Ishikawa (cell line): Measurements from ENCODE around the gene RPN2.

Experiments
- CEBPB ChIP-seq: IDR thresholded peaks from 2 replicates; pipeline ENCODE4 v1.6.1; 2012
- CREB1 ChIP-seq: IDR thresholded peaks from 2 replicates; pipeline ENCODE4 v1.6.1; 2012; ENCODE audit warnings: low read depth
- EGR1 ChIP-seq: IDR thresholded peaks from 2 replicates; pipeline ENCODE4 v1.6.1; 2012
- FOXM1 ChIP-seq: IDR thresholded peaks from 2 replicates; pipeline ENCODE4 v1.6.1; 2012; ENCODE audit warnings: low read depth, borderline replicate concordance
- RAD21 ChIP-seq: IDR thresholded peaks from 2 replicates; pipeline ENCODE4 v1.6.1; 2012; ENCODE audit warnings: low read depth
- REST ChIP-seq: IDR thresholded peaks from 2 replicates; pipeline ENCODE4 v1.6.1; 2012; ENCODE audit warnings: low read depth, mild to moderate bottlenecking
- TAF1 ChIP-seq: IDR thresholded peaks from 2 replicates; pipeline ENCODE4 v1.6.1; 2012; ENCODE audit warnings: low read depth, mild to moderate bottlenecking

- TF ChIP-seq EGR1 (no peak), FOXM1 (no peak), REST (no peak), CREB1 (no peak), CEBPB (no peak), TAF1 (no peak), RAD21 (no peak)
These were observed 75.2 kb downstream of the RPN2 start for GRCh38 chr20:37254114-37254878.
